Muscle of arm (tissue), 12 donors: ENCODE data around the gene RFX3. TPM values are rescaled to one million over a fixed set of nuclear protein-coding genes. Genes with fewer than 3 reads are reported as not detected.

Experiments
- DNase-seq: peaks from one replicate; pipeline ENCODE4 v3.0.0-alpha.2; 2013
- polyA plus RNA-seq, 12 donors: library from polyadenylated mRNA; unstranded; fragments of 120-200 nt; gene quantifications; one replicate each; pipeline ENCODE4 v1.2.1, GENCODE V29; 2013; ENCODE audit not compliant: insufficient read length in 12 of 12

The RFX3 gene
- polyA plus RNA-seq, 12 donors = 4.2 to 7.3 (median 6.3) TPM; not detected in 1

GRCh38 chr9:3434594-3434993 lies 91.2 kb downstream of the RFX3 start:
- DNase-seq = no peak

GRCh38 chr9:3433754-3434153 lies 92.0 kb downstream of the RFX3 start:
- DNase-seq = no peak

DNA sequence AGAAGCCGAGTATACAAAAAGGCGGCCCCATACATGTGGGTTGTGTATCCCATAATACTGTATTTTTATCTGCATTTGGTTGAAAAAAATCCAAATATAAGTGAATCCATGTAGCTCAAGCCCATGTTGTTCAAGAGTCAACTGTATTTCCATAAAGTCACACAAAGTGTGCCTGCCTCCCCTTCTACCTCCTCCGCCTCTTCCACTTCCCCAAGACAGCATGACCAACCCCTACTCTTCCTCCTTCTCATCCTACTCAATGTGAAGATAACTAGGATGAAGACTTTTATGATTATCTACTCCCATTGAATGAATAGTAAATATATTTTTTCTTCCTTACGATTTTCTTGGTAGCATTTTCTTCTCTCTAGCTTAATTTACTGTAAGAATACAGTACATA lies 92.7 kb downstream of the RFX3 start:
- DNase-seq = no peak

- no peak for DNase-seq
These were observed 93.9 kb downstream of the RFX3 start for GRCh38 chr9:3431890-3432289.

DNA sequence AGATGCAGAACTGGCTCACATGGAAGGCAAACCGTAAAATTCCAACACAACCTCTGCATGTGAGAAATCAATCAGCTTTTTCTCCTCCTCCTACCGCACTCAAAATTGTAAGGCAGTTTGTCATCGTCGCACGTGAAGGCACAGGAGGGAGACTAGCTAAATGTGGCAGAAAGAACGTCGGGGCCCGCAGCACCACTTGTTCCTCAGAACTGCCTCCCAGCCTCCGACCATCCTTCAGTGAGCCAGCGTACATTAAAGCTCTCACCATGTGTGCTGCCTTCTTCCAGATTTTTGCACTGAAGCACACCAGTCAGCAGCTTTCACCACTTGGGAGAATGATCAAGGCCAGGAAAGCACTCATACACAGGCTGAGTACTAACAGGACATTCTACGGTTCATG lies 105.9 kb downstream of the RFX3 start:
- no peak for DNase-seq

- DNase-seq = no peak
These were observed 109.9 kb downstream of the RFX3 start for GRCh38 chr9:3415906-3416305.

- no peak for DNase-seq
These were observed 111.8 kb downstream of the RFX3 start for GRCh38 chr9:3413984-3414383.

GRCh38 chr9:3410461-3410860 lies 115.3 kb downstream of the RFX3 start:
- no peak for DNase-seq

DNA sequence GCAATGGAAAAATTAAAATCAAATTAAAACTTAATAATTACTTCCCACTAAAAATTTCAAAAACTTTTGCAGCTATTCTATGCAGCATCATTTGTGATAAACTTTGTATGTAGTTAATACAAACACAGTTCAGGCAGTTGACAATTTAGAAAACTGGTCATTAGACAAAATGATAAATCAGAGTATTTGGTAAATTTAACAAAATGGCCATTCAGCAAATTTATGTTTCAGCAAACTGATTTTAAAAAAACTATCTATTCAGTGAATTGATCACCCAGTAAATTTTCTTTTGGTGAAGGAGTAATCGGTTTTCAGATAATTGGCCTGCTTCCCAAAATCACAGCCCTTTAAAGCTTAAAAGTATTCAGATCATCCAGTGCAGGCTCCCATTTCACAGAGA lies 116.3 kb downstream of the RFX3 start:
- no peak for DNase-seq

DNA sequence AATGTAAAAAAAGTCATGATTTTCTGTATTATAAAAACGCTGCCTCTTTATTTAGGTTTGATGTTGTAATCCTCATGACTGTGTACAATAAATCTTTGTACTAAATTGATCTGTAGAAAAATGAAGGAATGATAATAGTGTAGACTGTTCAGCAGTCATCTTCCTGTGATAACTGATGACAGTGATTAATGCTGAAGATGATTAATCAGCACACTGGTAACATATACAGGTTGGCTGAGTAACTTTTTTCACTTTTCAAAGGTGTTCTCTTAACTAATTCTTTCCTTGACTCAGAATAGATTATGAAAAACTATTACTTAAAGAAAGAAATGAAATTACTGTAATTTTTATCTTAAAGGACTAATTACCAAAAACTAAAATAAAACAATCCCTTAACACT lies 122.5 kb downstream of the RFX3 start:
- no peak for DNase-seq

DNA sequence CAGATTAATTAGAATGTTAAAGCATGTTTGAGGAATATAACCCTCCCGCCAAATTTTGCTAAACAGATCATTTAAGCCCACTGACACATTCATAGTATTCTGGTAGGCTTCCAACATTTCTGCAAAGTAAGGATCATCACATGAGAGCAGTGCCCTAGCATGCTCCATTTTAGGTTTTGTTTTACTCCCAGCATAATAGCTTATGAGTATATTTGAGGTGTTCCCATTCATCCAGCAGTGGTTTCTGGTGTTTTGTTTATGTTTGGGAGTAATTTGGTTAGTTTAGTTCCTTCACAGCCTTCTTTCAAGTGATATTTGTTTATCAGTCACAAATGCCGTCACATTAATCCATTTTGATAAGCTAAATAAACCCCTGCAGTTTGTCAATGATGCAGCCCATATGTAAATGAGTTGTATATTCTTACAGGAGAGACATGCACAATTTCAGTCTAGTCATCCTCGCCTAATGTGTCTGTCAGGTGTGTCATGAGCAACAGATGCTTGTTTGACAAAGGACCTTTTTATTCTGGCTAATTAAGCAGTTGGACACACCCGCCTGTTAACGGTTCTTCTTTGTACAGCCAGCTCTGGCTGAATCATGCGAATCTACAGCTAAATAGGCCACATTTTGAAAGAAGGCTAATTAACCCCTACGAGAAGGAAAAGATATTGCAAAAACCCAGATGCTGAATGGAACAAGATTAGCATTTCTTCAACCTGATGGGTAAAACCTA lies 124.4 kb downstream of the RFX3 start:
- DNase-seq = no peak

GRCh38 chr9:3398232-3398648 lies 127.6 kb downstream of the RFX3 start:
- no peak for DNase-seq

- DNase-seq = no peak
These were observed 128.0 kb downstream of the RFX3 start for GRCh38 chr9:3397766-3398165.

- no peak for DNase-seq
These were observed 134.4 kb downstream of the RFX3 start for GRCh38 chr9:3391414-3391813.

GRCh38 chr9:3386753-3387152 lies 139.0 kb downstream of the RFX3 start:
- no peak for DNase-seq

DNA sequence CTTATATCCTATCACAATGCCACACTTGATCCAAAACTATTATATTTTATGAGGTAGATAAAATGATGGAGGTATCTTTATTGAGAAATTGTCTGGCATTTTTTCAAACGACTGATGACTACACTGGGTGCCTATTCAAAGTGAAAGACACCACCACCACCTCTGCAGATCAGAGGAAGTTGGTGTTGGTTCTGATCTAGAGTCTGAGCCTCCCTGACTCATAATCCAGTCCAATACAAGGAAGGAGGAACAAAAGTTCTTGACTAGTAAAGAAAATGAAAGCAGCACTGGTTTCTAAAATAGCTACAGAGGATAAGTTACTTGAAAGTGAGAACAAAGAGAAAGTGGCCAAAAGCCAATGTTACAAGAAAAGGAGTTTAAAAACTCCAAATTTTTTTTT lies 139.9 kb downstream of the RFX3 start:
- DNase-seq = no peak

DNA sequence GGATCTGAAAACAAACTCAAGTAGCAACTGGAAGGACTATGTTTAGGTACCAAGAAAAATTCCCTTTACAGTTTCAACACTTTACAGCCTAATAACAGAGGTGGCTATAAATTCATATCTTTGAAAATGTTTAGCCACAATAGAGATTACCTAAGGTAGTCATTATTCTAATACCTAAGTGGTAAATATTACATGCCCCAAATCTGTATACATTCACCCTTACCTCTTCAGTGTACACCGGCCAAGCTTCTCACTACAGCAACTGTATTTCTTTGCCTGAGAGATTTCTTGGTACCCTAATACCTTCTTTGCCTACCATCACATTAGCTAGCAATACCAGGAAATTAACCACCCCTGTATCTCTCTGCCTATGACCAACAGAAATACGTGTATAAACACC lies 154.0 kb downstream of the RFX3 start:
- DNase-seq = no peak

DNA sequence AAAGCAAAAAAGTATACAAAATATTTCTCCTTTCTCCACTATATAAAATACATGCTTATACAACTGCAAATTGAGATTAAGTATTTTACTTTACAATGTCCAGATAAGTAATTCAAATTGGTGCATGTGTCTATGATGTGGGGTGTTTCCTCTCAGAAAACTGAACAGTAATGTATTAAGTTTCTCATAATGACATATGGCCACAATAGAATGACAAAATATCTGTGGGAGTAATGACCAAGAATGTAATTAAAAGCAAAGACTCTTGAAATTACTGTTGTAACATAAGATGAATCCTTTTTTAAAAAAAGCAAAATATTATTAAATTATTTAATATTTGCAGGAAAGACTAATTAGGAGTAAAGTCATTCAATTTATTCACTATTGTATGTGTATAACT lies 155.1 kb downstream of the RFX3 start:
- DNase-seq = no peak

DNA sequence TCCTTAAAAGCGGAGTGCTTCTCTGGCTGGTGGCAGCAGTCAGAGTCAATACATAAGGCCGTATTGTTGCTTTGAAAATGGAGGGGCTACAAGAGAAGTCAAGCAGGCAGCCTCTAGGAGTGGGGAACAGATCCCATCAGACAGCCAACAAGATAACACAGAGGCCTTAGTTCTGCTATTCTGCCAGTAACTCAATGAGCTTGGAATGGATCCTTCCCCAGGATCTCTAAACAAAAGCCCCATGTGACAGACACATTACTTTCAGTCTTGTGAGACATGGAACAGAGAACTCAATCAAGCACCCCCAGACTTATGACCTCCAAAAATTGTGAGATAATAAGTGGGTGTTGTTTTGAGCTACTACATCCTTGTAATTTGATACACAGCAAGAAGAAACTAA lies 158.6 kb downstream of the RFX3 start:
- DNase-seq = no peak

- DNase-seq = no peak
These were observed 164.0 kb downstream of the RFX3 start for GRCh38 chr9:3361689-3362392.

GRCh38 chr9:3361116-3361515 lies 164.7 kb downstream of the RFX3 start:
- no peak for DNase-seq

GRCh38 chr9:3360245-3360644 lies 165.6 kb downstream of the RFX3 start:
- DNase-seq = no peak

GRCh38 chr9:3359778-3360177 lies 166.0 kb downstream of the RFX3 start:
- no peak for DNase-seq
